Dermis blood vessel endothelial cell (primary cell): ENCODE measurements around the gene IL23A. TPM values are rescaled to one million over a fixed set of nuclear protein-coding genes. Genes with fewer than 3 reads are reported as not detected.
"Not testable (repeated sequence)": the region's sequence is repeated elsewhere in the genome, so short reads cannot be mapped to it uniquely, and the experiment has no call there.

Experiments used
- DNase-seq: peaks from one replicate; pipeline ENCODE4 v3.0.0; 2010
- total RNA-seq: library from RNA; depleted of rRNA; stranded (reverse); fragments of >200 nt; gene quantifications from 2 replicates; pipeline ENCODE4 v1.2.3, GENCODE V29; 2014

IL23A gene, protein sequence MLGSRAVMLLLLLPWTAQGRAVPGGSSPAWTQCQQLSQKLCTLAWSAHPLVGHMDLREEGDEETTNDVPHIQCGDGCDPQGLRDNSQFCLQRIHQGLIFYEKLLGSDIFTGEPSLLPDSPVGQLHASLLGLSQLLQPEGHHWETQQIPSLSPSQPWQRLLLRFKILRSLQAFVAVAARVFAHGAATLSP
- total RNA-seq: 0.23 and 0.34 TPM in 2 replicates

DNA sequence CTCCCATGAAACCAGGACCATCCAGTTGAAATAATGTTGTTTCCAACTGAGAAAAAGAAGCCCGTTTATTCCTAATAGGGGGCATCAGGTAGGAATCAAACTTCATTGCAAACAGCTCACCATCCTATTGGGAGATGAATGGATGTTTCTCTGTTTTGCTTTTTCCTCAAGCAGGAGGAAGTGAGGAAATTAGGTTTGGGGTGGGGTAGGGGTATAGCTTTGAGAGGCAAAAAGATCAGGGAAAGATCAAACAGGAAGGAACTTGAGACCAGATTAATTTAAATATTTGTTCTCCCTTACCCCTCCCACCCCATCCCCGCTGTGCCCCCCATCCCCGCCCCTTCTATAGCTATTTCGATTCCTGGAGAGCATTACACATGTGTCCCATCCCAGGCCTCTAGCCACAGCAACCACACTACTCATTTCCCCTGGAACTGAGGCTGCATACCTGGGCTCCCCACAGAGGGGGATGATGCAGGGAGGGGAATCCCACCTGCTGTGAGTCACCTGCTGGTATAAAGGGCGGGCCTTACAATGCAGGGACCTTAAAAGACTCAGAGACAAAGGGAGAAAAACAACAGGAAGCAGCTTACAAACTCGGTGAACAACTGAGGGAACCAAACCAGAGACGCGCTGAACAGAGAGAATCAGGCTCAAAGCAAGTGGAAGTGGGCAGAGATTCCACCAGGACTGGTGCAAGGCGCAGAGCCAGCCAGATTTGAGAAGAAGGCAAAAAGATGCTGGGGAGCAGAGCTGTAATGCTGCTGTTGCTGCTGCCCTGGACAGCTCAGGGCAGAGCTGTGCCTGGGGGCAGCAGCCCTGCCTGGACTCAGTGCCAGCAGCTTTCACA is at the start of gene IL23A:
IL23A (plus strand) TSS at position 577 of the 850 bp plus-strand sequence; CDS start at position 738, 161 bp downstream.
- DNase-seq: peak; percentile 42

DNA sequence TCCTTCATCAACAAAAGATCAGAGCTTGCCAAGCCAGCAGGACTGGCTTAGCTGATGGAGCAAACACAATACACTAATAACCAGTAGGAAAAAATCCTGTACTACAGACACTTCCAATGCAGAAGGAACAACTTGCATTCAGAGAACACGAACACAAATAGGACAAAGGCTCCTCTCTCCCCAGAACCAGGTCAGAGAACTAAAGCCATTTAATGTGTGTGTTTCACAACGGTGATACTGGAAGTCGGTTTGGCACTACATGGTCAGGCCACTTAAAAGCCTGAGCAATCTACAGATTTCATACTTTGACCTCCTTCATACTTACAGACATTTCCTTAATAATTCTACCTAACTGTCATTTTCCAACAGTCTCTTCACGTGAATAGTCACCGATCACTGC is 44.9 kb upstream of the IL23A start:
- no peak for DNase-seq

DNA sequence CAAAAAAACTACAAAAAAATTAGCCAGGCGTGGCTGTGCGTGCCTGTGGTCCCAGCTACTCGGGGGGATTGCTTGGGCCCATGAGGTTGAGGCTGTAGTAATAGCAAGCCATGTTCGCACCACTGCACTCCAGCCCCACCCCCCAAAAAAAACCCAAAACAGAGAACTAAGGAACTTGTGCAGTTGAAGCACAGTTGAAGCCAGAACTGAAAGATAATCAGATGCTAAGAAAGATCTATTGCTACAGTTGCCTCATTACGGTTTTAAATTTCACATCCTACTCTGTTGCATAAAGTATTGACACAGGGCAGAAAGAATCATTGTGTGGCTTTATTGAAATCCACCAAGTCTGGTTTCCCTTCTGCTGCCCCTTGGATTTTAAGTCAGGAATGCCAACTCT is 42.4 kb upstream of the IL23A start:
- DNase-seq: no peak

DNA sequence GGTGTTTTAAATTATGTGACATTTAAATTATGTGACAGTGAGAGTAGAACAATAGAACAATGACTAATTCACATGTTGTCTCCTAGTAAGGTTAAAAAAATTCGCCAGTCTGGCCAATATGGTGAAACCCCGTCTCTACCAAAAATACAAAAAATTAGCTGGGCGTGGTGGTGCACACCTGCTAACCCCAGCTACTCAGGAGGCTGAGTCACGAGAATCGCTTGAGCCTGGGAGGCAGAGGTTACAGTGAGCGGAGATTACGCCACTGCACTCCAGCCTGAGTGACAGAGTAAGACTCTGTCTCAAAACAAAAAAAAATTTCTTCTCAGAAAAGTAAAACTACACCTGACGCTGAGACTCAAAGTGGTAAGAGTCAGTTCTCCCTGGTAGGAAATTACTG is 41.3 kb upstream of the IL23A start:
- no peak for DNase-seq

DNA sequence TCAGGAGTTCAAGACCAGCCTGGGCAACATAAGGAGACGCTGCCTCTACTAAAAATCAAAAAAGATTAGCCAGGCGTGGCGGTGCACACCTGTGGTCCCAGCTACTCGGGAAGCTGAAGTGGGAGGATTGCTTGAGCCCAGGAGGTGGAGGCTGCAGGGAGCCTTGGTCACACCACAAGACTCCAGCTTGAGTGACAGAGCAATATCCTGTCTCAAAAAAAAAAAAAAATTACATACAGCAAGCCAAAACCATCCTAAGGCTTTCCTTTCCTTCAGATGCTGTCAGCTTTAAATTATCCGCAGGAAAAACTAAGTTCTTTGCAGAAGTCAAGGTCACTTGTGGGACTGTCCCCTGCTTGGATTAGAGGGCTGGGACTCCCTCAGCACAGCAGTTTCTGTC is 39.9 kb upstream of the IL23A start:
- DNase-seq: no peak

DNA sequence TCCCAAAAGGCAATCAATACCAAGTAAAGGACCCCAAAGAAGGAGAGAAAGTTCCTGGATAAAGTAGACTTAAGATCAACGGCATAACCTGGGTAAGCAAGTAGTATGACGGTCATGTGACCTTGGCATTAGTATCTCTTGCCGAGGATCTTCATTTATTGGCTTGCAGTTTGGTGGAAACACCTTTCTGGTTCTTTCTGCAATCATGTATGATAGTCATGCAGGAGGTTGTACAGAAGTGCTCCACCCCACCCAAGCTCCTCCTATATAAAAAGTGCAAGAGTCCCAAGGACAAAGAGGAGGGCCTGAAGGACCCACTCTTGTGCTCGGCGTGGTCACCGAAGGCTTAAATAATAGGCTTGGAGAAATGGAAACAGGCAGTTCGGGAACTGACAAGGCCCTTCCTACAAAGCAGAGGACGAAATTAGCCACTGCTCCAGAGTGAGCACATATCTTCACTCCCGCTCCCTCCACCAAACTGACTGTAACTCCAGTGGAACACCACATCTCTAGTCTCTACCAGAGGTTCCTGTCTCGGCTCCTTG is 39.3 kb upstream of the IL23A start:
- no peak for DNase-seq

DNA sequence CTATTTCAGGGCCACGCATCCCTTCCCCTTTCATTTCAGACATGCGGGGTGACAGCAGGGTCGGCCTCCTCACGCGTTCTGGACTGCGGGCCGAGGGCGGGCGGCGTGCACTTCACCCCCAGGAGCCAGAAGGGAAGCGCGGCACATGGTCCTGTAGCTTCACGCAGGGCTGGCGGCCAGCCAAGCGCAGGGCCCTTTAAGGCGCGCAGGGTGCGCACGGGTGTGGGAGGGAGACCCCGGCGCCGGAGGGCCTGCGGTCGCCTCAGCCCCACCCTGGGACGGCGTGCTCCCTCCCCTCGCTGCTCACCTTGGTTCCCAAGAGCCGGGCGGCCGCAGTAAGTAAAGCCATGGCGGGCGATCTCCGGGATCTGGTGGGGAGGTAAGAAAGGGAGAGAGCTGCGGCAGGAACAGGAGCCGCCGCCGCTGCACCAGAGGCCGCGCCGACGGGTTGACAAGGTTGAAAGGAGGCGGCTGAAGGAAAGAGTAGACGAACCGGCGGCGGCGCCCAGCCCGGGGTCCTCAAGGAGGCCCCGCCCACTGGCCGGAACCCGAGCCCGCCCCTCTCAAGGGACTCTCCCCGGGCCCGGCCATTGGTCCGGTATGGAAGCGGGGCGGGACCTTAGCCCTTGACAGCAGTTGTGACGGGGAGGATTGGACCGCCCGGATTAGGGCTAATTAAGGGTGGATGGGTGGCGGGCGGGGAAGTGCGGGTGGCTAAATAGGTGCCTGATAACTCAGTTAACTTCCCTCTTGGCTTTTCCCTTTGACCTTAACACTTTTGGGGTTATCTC is 38.6 kb upstream of the IL23A start, which contains the start of gene CS:
CS (minus strand) TSS at position 478 of the 791 bp plus-strand sequence; CDS start at position 349, 129 bp downstream.
- DNase-seq: peak; percentile 98

DNA sequence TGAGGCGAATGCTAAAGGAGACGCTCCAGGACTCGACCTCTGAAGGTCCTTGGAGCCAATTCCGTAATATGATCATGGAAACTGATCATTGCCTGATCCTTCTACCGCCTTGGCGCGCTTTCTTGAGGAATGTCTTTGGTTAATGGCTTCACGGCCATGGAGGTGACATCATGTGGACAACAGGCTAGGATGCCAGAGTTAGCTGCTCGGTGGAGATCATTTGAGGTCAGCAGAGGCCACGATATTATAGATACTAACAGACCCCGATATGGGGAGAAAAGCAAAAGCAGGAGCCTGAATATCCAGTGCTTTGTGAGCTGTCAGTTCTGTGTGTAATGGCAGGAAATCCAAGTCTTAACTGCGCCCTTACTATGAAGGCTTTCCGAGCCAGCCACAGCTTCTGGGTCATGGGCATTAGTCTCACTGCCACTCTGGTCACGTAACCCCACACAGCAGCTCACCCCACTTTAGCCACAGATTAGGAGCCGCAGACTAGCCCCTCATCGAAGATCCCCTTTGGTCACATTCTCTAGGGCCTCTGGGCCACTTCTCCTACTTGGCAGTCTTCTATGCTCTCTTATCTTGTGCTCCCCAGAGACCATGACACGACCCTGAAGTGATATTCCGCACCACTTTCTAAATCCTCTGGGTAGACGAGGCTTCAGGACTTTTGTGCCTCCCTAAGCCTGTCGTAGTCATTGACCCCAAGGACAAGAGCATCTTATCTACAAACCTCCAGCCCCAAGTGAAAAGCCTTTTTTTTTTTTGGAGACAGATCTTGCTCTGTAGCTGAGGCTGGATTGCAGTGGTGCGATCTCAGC is 37.8 kb upstream of the IL23A start:
- DNase-seq: no peak

DNA sequence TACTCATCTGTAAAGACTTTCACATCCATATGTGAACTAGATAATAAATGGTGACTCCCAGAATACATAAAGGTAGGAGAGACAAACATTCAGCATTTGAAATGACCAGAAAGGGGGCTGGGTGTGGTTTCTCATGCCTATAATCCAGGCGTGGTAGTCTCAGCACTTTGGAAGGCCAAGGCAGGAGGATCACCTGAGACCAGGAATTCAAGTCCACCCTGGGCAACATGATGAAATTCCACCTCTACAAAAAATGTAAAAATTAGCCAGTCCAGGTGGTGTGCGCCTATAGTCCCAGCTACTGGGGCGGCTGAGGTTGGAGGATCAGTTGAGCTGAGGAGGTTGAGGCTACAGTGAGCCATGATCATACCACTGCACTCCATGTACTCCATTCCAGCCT is 34.4 kb upstream of the IL23A start:
- no peak for DNase-seq

DNA sequence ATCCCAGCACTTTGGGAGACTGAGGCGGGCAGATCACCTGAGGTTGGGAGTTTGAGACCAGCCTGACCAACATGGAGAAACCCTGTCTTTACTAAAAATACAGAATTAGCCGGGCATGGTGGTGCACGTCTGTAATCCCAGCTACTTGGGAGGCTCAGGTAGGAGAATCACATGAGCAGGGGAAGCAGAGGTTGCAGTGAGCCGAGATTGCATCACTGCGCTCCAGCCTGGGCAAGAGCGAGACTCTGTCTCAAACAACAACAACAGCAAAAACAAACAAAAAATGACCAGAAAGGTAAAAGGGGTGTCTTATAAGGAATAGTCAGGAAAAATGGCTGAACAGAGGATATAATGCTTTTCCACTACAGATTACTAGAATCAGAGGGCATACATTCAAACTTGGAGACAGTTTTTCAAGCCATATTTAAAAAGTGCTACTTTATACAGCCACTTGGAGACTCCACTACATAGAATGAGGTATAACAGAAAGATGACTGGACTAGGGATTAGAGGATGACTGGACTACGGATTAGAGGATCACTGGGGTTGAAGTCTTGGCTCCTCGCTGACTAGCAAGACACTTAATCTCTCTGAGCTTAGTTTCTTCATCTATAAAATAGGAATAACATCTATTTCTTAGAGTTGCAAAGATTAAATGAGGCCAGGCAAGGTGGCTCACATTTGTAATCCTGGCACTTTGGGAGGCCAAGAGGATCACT is 33.7 kb upstream of the IL23A start:
- no peak for DNase-seq

DNA sequence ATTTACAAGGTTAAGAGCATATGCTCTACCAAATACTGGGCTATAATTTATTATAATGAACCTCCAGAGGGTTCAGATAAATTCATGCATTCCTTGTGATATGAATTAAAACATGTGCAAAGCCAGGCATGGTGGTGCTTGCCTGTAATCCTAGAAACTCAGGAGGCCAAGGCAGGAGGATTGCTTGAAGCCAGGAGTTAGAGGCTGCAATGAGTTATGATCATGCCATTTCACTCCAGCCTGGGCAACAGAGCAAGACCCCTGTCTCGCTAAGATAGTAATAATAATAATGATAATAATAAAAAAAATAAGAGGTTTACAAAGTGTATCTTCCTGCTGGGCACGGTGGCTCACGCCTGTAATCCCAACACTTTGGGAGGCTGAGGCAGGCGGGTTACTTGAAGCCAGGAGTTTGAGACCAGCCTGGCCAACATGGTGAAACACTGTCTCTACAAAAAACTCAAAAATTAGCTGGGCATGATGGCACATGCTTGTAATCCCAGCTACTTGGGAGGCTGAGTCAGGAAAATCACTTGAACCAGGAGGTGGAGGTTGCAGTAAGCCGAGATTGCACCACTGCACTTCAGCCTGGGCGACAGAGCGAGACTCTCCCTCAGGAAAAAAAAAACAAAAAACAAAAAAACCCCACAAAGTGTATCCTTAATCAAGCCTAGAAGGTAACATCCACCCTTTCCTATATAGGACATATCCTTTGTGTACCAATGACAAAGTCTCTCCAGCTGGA is 31.3 kb upstream of the IL23A start:
- no peak for DNase-seq

DNA sequence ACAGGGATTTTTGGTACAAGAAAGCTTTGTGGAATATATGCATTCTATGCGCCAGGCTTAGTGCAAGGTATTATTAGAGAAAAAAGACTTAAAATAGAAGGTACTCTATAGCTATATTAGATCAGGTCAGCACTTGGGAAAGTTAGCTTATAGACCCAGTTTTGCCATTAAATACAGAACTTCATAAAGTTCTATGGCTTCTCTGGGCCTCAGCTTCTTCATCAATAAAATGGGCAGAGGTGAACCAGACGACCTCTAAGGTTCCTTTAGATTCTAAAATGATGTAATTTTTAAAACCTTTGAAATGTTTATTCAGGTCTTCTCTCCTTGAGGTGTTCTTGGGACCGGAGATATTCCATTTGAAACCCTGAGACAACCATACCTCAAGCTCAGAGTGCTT is 30.0 kb upstream of the IL23A start:
- DNase-seq: no peak

DNA sequence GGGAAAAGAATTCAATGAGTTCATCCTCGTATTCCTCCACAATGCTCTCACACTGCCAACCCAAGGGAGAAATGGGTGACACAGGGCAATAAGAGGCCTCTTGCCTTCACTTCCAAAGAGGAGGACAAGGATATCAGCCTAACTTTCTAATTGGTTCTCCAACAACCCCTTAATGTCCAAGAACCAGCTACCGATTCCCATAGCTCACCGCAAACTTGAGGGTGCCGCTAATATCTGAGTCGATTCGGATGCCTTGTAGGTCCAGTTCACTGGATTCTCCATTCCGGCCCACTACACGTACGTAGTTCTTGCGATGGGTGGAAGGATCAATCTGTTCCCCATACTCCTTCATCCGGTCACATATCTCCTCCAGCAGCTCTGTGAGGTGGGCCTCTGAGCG is 27.7 kb upstream of the IL23A start:
- no peak for DNase-seq

DNA sequence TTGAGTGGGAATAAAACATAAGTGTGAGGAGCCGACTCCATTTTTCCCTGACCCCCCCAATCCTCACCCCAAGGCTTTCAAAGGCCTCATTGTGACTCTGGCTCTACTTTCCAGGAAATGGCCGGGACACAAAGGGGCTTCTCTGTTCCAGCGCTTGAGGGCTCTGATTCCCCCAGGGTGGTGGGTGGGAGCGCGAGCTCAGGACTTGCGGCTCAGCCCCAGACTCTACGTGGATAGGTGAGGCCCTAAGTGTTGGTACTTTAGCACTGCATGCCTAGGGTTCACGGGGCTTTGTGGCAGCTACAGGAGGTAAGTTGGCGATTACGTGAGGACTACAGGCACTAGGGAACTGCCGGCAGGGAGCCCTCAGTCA is 23.4 kb upstream of the IL23A start:
- DNase-seq: peak; percentile 44

DNA sequence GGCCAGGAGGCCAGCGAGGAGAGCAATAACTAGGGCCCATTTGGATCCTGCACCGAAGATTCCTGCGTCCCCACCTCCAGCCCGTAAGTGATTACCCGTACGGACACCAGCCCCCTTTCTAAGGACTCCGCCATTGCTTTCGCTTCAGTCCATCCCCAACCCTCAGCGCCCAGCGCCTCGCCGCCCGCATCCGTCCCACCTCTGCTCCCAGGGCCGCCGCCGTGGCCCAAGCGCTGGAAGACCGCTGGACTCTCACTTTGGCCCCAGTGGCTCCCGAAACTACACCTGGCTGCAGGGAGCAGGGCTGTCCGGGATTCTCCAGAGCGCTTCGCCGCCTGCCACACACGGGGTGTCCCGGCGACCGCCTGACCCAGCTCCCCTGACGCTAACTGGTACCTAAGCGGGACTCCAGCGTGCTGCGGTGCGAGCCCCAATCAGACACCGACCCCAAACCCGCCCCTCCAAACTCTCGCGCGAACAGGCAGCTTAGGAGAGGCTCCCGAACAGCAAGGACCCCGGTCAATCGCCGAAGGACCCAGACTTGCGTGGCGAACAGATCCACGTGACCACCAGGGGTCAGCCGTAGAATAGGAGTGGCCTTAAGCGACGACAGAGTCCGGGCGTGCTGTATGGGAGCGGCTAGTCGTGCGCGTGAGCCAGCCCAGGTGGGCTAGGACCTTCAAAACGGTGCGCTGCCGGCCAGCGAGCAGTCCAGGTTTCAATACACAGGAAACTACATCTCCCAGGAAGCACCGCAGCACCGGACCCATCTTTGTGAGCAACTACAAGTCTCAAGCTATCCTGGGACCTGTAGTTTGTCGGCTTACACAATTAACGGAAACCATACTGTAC is 22.8 kb upstream of the IL23A start, which contains the start of gene CNPY2:
CNPY2 (minus strand) TSS at position 367 of the 852 bp plus-strand sequence. CDS start 771 bp downstream, outside the sequence.
- DNase-seq: peak; percentile 99

DNA sequence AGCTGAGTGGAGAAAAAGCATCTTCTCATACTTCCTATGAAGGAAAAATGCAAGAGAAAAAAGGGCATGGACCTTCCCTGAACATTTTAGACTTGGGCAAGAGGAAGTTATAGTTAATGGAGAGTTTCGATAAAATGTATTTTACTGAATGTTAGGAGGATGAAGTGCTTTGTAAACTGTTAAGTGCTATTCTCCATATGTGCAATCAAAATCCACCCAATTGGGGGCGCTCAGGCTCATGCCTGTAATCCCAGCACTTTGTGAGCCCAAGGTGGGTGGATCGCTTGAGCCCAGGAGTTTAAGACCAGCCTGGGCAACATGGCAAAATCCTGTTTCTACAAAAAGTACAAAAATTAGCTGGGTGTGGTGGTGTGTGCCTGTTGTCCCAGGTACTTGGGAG is 21.0 kb upstream of the IL23A start:
- DNase-seq: no peak

DNA sequence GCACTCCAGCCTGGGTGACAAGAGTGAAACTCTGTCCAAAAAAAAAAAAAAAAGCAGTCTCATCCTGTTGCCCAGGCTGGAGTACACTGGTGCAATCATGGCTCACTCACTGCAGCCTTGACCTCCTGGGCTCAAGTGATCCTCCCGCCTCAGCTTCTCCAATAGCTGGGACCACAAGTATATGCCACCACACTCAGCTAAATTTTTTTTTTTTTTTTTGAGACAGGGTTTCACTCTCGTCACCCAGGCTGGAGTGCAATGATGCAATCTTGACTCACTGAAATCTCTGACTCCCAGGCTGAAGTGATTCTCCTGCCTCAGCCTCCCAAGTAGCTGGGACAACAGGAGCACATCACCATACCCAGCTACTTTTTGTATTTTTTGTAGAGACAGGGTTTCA is 17.7 kb upstream of the IL23A start:
- no peak for DNase-seq

DNA sequence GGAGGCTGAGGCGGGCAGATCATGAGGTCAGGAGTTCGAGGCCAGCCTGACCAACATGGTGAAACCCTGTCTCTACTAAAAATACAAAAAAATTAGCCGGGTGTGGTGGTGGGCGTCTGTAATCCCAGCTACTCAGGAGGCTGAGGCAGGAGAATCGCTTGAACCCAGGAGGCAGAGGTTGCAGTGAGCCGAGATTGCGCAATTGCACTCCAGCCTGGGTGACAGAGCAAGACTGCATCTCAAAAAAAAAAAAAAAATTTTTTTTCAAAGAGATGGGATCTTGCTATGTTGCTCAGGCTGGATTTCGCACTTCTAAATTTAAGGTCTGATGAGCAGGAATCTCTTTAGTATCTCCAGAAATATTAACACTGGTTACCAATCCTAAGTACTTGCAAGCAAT is 17.1 kb upstream of the IL23A start:
- DNase-seq: not testable (repeated sequence)

DNA sequence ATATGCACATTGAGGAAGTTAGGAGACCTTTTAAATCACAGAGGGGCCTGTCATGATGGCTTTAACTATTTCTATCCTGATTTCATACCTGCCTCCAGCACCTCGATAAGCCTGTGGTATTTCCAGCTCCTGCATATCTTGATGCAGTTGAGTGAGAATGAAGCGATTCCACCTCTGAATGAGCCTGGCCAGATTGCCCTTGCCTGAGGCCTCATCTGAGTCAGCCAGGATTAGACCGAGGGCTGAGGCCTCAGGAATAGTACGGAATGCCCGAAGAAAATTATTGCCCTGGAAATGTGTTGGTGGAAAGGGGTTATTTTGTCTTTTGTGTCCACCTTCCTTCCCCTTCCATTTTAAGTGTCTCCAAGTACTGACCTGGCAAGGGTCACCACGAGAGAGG is 14.5 kb upstream of the IL23A start:
- DNase-seq: no peak

DNA sequence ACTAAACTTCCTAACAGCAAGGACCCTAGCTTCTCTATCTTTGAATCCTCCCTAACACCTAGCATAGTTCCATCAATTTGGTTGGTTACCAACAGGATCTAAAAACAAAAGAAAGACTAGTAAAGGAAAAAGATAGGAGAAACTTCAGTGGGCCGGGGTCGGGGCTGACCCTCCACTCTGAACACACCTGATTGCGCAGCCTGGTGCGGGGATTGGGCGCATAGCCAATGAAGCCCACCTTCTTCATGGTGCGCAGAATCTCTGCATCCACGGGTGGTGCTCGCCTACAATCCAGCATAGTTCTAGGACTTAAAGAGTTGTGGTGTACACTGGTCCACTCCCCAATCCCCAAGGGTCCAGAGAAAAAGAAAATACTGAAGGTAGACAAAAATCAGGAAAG is 12.6 kb upstream of the IL23A start:
- DNase-seq: no peak
